GM12865 (cell line): ENCODE data around the gene UQCRC1.

ENCODE experiments used
- DNase-seq: peaks from one replicate; pipeline ENCODE4 v3.0.0; 2010; ENCODE audit warnings: low read depth
- H3K4me3 ChIP-seq: 2 replicates; pipeline ENCODE4 v1.5.1; 2011; ENCODE audit warnings: mild to moderate bottlenecking, low read depth, low read length, control low read depth
- TF ChIP-seq, protein P1 (sequence below): IDR thresholded peaks from 2 replicates; pipeline ENCODE4 v1.5.1; 2011; ENCODE audit warnings: low read length, control low read depth, low read depth, inconsistent platforms; ENCODE audit not compliant: insufficient read depth; ENCODE audit errors: missing control alignments

The UQCRC1 gene

GRCh38 chr3:48575366-48575765 is 34.1 kb downstream of the UQCRC1 start:
- DNase-seq: no peak
- no peak overlapping the region for H3K4me3 ChIP-seq
- TF ChIP-seq, protein P1, sequence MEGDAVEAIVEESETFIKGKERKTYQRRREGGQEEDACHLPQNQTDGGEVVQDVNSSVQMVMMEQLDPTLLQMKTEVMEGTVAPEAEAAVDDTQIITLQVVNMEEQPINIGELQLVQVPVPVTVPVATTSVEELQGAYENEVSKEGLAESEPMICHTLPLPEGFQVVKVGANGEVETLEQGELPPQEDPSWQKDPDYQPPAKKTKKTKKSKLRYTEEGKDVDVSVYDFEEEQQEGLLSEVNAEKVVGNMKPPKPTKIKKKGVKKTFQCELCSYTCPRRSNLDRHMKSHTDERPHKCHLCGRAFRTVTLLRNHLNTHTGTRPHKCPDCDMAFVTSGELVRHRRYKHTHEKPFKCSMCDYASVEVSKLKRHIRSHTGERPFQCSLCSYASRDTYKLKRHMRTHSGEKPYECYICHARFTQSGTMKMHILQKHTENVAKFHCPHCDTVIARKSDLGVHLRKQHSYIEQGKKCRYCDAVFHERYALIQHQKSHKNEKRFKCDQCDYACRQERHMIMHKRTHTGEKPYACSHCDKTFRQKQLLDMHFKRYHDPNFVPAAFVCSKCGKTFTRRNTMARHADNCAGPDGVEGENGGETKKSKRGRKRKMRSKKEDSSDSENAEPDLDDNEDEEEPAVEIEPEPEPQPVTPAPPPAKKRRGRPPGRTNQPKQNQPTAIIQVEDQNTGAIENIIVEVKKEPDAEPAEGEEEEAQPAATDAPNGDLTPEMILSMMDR: no peak

- TF ChIP-seq, protein P1: no peak
- no peak for DNase-seq
Observed at GRCh38 chr3:48573973-48574585, 35.4 kb downstream of the UQCRC1 start.

GRCh38 chr3:48572517-48572916 is 36.9 kb downstream of the UQCRC1 start:
- no peak overlapping the region for H3K4me3 ChIP-seq
- TF ChIP-seq, protein P1: no peak
- no peak for DNase-seq

More at GRCh38 chr3:48573973-48574585, 35.4 kb downstream of the UQCRC1 start:
- H3K4me3 ChIP-seq: no peak overlapping the region

DNA sequence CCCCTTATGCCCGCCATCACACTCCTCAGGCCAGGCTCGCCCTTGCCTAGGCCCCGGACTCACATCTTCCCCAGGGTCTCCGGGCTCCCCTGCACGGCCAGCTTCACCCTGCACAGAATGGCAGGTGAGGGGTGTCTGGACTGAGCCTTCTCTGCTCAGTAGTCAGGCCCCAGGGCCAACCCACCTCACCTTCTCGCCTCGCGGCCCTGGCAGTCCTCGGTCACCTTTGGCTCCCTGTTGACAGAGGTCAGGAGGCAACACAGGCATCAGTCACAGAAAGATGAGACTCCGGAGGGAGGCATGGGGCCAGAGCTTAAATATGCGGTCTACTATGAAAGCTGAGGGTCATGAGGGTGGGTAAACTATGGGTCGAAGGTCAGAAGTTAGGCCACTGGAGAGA is 37.5 kb downstream of the UQCRC1 start:
- DNase-seq: no peak
- H3K4me3 ChIP-seq: no peak overlapping the region
- TF ChIP-seq, protein P1: no peak

- no peak for DNase-seq
- TF ChIP-seq, protein P1: no peak
- no peak overlapping the region for H3K4me3 ChIP-seq
Observed at GRCh38 chr3:48569808-48570450, 39.5 kb downstream of the UQCRC1 start.

- no peak overlapping the region for H3K4me3 ChIP-seq
- TF ChIP-seq, protein P1: no peak
- DNase-seq: no peak
Observed at GRCh38 chr3:48569400-48569799, 40.0 kb downstream of the UQCRC1 start.

DNA sequence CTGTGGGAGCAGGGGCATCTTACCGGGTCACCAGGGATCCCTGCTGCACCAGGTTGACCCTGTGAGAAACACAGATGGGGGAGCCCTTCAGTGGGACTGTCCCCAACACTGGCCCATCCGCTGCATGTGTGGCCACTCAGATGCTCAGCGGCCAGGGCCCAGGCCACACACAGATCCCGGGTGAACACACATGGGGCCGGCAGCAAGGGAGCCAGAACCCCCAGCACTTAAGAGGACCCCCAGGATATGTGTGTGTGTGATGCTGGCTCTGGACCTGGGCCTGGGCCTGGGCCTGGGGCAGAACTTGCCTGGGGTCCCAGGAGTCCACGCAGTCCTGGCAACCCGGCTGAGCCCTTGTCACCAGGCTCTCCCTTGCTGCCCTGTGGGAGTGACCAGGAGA is 41.0 kb downstream of the UQCRC1 start:
- no peak for DNase-seq
- no peak overlapping the region for H3K4me3 ChIP-seq
- TF ChIP-seq, protein P1: no peak
